Measurements from ENCODE around the gene ARMC8. TPM values are rescaled to one million over a fixed set of nuclear protein-coding genes. Genes with fewer than 3 reads are reported as not detected.

Gene ARMC8
- total RNA-seq, 1 experiment from 2014 or later: 32.4 TPM

DNA sequence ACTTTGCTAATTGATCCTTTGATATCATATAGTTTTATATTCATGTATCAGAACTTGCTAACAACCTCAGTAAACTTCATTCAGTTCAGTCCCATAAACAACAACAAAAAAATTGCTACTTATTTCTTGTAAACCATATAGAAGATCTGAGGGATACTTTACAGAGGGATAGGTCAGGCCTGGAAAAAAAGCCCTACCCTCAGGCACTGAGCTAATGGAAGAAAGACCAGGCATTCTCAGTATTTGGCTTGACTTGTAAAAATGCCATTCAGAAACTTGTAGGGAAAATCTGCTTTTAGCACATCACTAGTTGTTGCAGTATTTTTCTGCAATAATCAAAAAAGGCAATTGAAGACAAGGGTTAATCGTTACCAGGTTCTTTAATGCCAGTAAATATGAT is 33.1 kb downstream of the ARMC8 start:
- CTCF ChIA-PET: no interaction called here
- Histone ChIP-seq H2AFZ (no peak overlapping the region), H3K79me2 (ENCODE audit: low read depth) (peaks cover 12% of the 10 kb centered on the region; the same call in 1 of the 2 replicates), H3K4me1 (replicated peaks; ENCODE audit: insufficient read depth) (no peaks in the 10 kb centered on the region), H3K9me3 (ENCODE audit: insufficient read depth, low read depth) (no peaks in the 10 kb centered on the region), H3K27ac (no peak overlapping the region), H4K20me1 (ENCODE audit: insufficient read depth) (peaks cover 17% of the 10 kb centered on the region), H3K27me3 (ENCODE audit: insufficient read depth, low read depth) (no peaks in the 10 kb centered on the region), H3K4me2 (no peak overlapping the region), H3K9me2 (ENCODE audit: insufficient read depth) (no peaks in the 10 kb centered on the region), H3K36me3 (ENCODE audit: low read depth) (peaks cover 10% of the 10 kb centered on the region), H3K4me3 (no peak overlapping the region), H3F3A (ENCODE audit: insufficient read depth, low read depth) (no peaks in the 10 kb centered on the region)
- no TSS peak for BruUV-seq (replicated peaks)
- DNase-seq: no peak
- TF ChIP-seq, protein P1, sequence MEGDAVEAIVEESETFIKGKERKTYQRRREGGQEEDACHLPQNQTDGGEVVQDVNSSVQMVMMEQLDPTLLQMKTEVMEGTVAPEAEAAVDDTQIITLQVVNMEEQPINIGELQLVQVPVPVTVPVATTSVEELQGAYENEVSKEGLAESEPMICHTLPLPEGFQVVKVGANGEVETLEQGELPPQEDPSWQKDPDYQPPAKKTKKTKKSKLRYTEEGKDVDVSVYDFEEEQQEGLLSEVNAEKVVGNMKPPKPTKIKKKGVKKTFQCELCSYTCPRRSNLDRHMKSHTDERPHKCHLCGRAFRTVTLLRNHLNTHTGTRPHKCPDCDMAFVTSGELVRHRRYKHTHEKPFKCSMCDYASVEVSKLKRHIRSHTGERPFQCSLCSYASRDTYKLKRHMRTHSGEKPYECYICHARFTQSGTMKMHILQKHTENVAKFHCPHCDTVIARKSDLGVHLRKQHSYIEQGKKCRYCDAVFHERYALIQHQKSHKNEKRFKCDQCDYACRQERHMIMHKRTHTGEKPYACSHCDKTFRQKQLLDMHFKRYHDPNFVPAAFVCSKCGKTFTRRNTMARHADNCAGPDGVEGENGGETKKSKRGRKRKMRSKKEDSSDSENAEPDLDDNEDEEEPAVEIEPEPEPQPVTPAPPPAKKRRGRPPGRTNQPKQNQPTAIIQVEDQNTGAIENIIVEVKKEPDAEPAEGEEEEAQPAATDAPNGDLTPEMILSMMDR (conservative IDR thresholded peaks at IDR 0.05): no peak
- no peak for TF ChIP-seq EZH2 (IDR thresholded peaks at IDR 0.05; ENCODE audit: low read depth)
- intact Hi-C loops (cut with micrococcal nuclease; ENCODE audit: unreplicated experiment): no loop called here
- POLR2A ChIA-PET (ENCODE audit: unreplicated experiment): no interaction called here

DNA sequence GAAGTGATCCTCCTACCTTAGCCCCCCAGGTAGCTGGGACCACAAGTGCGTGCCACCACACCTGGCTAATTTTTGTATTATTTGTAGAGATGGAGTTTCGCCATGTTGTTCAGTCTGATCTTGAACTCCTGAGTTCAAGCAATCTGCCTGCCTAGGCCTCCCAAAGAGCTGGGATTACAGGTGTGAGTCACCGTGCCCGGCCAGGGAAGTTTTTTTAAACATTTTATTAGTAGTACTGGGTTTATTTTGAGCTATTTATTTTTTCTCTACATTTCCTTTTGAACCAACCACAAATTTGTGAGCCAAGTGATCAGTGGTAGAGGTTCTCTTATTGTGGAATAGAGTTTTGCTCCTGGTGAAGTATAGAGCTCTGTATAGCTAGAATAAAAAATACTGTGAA is 33.7 kb downstream of the ARMC8 start:
- CTCF ChIA-PET: no interaction called here
- H3K79me2 ChIP-seq (ENCODE audit: low read depth): peaks cover 12% of the 10 kb centered on the region; the same call in 1 of the 2 replicates
- intact Hi-C loops (cut with micrococcal nuclease; ENCODE audit: unreplicated experiment): no loop called here
- no peak overlapping the region for H2AFZ ChIP-seq
- H3K4me1 ChIP-seq (replicated peaks; ENCODE audit: insufficient read depth): no peaks in the 10 kb centered on the region
- H3K4me2 ChIP-seq: no peak overlapping the region
- peaks cover 10% of the 10 kb centered on the region for H3K36me3 ChIP-seq (ENCODE audit: low read depth)
- no peak overlapping the region for H3K27ac ChIP-seq
- POLR2A ChIA-PET (ENCODE audit: unreplicated experiment): no interaction called here
- no peak for DNase-seq
- no peaks in the 10 kb centered on the region for H3F3A ChIP-seq (ENCODE audit: insufficient read depth, low read depth)
- H3K4me3 ChIP-seq: no peak overlapping the region
- no TSS peak for BruUV-seq (replicated peaks)
- no peaks in the 10 kb centered on the region for H3K27me3 ChIP-seq (ENCODE audit: insufficient read depth, low read depth)
- no peaks in the 10 kb centered on the region for H3K9me2 ChIP-seq (ENCODE audit: insufficient read depth)
- TF ChIP-seq, protein P1 (conservative IDR thresholded peaks at IDR 0.05): no peak
- no peak for TF ChIP-seq EZH2 (IDR thresholded peaks at IDR 0.05; ENCODE audit: low read depth)
- H4K20me1 ChIP-seq (ENCODE audit: insufficient read depth): peaks cover 17% of the 10 kb centered on the region
- H3K9me3 ChIP-seq (ENCODE audit: insufficient read depth, low read depth): no peaks in the 10 kb centered on the region

DNA sequence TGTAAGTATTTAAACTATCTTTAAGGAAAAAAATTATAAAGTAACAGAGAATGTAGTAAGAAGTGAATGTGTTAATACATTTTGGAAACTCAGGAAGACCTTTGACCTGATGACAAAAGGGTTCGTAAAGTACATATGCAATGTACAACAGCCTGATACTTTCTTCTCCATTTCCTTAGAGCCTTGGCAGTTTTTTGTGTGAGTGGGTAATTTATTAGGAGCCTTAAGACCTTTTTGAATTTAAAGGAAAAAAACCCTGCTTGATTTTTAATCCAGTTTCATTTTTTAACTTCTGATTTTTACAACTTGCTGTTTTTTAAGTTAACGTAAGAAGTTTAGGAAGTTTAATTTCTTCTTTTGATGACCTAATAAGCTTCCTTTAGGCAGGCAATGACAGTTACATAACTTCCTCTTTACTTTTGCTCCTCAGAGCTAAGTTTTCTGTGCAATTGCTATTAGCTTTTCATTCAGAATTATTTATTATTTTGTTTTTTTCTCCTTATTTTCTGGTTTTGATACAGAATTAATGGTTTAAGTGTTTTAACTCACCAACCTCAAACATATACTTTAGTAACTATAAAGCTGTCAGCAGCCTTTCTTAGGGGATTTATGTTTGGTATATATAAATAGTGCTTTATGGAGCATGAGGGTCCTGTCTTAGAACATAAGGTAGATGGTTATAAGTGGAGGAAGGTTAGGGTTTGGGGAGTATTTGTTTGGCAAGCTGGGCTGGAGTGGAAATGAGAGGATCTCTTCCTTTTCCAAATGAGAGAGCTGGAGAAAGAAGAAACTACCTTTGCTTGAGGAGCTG is 35.2 kb downstream of the ARMC8 start:
- CTCF ChIA-PET: no interaction called here
- DNase-seq: no peak
- no peaks in the 10 kb centered on the region for H3F3A ChIP-seq (ENCODE audit: insufficient read depth, low read depth)
- intact Hi-C loops (cut with micrococcal nuclease; ENCODE audit: unreplicated experiment): no loop called here
- peaks cover 15% of the 10 kb centered on the region for H4K20me1 ChIP-seq (ENCODE audit: insufficient read depth)
- H3K4me3 ChIP-seq: no peak overlapping the region
- no peak overlapping the region for H3K4me2 ChIP-seq
- peaks cover 10% of the 10 kb centered on the region for H3K36me3 ChIP-seq (ENCODE audit: low read depth)
- no peaks in the 10 kb centered on the region for H3K9me3 ChIP-seq (ENCODE audit: insufficient read depth, low read depth)
- no TSS peak for BruUV-seq (replicated peaks)
- H3K27me3 ChIP-seq (ENCODE audit: insufficient read depth, low read depth): no peaks in the 10 kb centered on the region
- no peaks in the 10 kb centered on the region for H3K4me1 ChIP-seq (replicated peaks; ENCODE audit: insufficient read depth)
- H3K9me2 ChIP-seq (ENCODE audit: insufficient read depth): no peaks in the 10 kb centered on the region
- 0 out of 2 replicates have a peak, but pooled peaks cover 5% of the 10 kb centered on the region for H3K79me2 ChIP-seq (ENCODE audit: low read depth)
- POLR2A ChIA-PET (ENCODE audit: unreplicated experiment): no interaction called here
- TF ChIP-seq, protein P1 (conservative IDR thresholded peaks at IDR 0.05): no peak
- TF ChIP-seq EZH2 (IDR thresholded peaks at IDR 0.05; ENCODE audit: low read depth): no peak
- H2AFZ ChIP-seq: no peak overlapping the region
- no peak overlapping the region for H3K27ac ChIP-seq

Data from PC-9 (cell line).